Measurements from ENCODE around the gene WNT5A. TPM values are rescaled to one million over a fixed set of nuclear protein-coding genes. Genes with fewer than 3 reads are reported as not detected.

The WNT5A gene
- total RNA-seq, 1 experiment from 2014 or later: 1.1 TPM

GRCh38 chr3:55497250-55497649 is 10.1 kb upstream of the WNT5A start:
- H4K91ac ChIP-seq (ENCODE audit: insufficient read length, low read depth, low read length): no peak overlapping the region

More at GRCh38 chr3:55497250-55497649, 10.1 kb upstream of the WNT5A start:
- Mint-ChIP-seq H3K9me3 (no peaks in the 10 kb centered on the region), H3K27ac (no peak overlapping the region), H3K4me1 (no peaks in the 10 kb centered on the region), H3K27me3 (ENCODE audit: low read depth) (peaks cover 12% of the 10 kb centered on the region), H3K4me3 (no peak overlapping the region), H3K36me3 (ENCODE audit: insufficient read depth in 1 of 3, low read depth in 3 of 3) (no peaks in the 10 kb centered on the region)
- no peak overlapping the region for H3K9ac ChIP-seq (ENCODE audit: extremely low read depth, insufficient read length, low read length)
- no peaks in the 10 kb centered on the region for H4K20me1 ChIP-seq (ENCODE audit: control insufficient read depth, insufficient read depth, insufficient read length)
- TF ChIP-seq CTCF (conservative IDR thresholded peaks at IDR 0.05): no peak
- no peak overlapping the region for H3K4ac ChIP-seq (ENCODE audit: low read depth, low read length)
- H3K4me1 ChIP-seq (ENCODE audit: insufficient read depth, low read length): no peaks in the 10 kb centered on the region
- no peak overlapping the region for H2BK5ac ChIP-seq (ENCODE audit: insufficient read length, low read length)
- no peak overlapping the region for H3K27ac ChIP-seq (ENCODE audit: insufficient read length, low read depth, low read length)
- no peak overlapping the region for H3K56ac ChIP-seq (ENCODE audit: insufficient read length, low read depth, low read length)
- H2BK20ac ChIP-seq (ENCODE audit: low read depth, low read length, poor library complexity, severe bottlenecking): no peak overlapping the region
- no peaks in the 10 kb centered on the region for H3K9me3 ChIP-seq (ENCODE audit: control insufficient read depth, low read depth, low read length)
- H2AFZ ChIP-seq (ENCODE audit: low read length): no peak overlapping the region
- H3K23me2 ChIP-seq (ENCODE audit: insufficient read length, low read depth, low read length, poor library complexity, severe bottlenecking): no peaks in the 10 kb centered on the region
- DNase-seq: no peak
- H3K79me1 ChIP-seq (ENCODE audit: insufficient read depth, low read depth, low read length, poor library complexity, severe bottlenecking): no peaks in the 10 kb centered on the region
- H3K27me3 ChIP-seq (ENCODE audit: insufficient read depth, low read length): no peaks in the 10 kb centered on the region; the same call in 1 of the 2 replicates
- H4K5ac ChIP-seq (ENCODE audit: insufficient read length, low read depth, low read length): no peak overlapping the region
- H3K23ac ChIP-seq (ENCODE audit: insufficient read length, low read depth, low read length): no peak overlapping the region
- H4K8ac ChIP-seq (replicated peaks; ENCODE audit: insufficient read length, low read depth, low read length): no peak overlapping the region
- no peak overlapping the region for H3K14ac ChIP-seq (ENCODE audit: insufficient read depth, low read length)
- H2BK12ac ChIP-seq (ENCODE audit: insufficient read length, low read depth, low read length): no peak overlapping the region
- H2AK5ac ChIP-seq (ENCODE audit: insufficient read length, low read length): no peak overlapping the region
- no peak overlapping the region for H3K18ac ChIP-seq (ENCODE audit: insufficient read length, low read depth, low read length)
- no peak overlapping the region for H3T11ph ChIP-seq (ENCODE audit: low read length)
- no peak overlapping the region for H2BK15ac ChIP-seq (ENCODE audit: low read depth, low read length)
- no peak overlapping the region for H2BK120ac ChIP-seq (ENCODE audit: low read depth, low read length, poor library complexity, severe bottlenecking)
- no peaks in the 10 kb centered on the region for H3K79me2 ChIP-seq (ENCODE audit: insufficient read depth, low read length)
- H3K4me2 ChIP-seq (ENCODE audit: insufficient read depth, insufficient read length, low read length): no peak overlapping the region

Measured in H9 (cell line).